Fibroblast of lung (primary cell): Measurements from ENCODE around the gene SLC12A9. TPM values are rescaled to one million over a fixed set of nuclear protein-coding genes. Genes with fewer than 3 reads are reported as not detected.
"Not testable (repeated sequence)": the region's sequence is repeated elsewhere in the genome, so short reads cannot be mapped to it uniquely, and the experiment has no call there.

Experiments used
- DNase-seq, 2 donors: peaks; one replicate each; pipeline versions ENCODE4 v3.0.0 to v3.0.0-alpha.2; 2010; ENCODE audit warnings: low read depth in 2 of 2
- H2AFZ ChIP-seq: 2 replicates; pipeline ENCODE4 v1.5.1; 2012; ENCODE audit warnings: low read length, control low read depth, inconsistent platforms
- H3K27ac ChIP-seq: 2 replicates; pipeline ENCODE4 v1.5.1; 2011; ENCODE audit warnings: low read length, control low read depth; ENCODE audit not compliant: insufficient read depth
- H3K27me3 ChIP-seq: 2 replicates; pipeline ENCODE4 v1.5.1; 2011; ENCODE audit warnings: mild to moderate bottlenecking, low read length; ENCODE audit not compliant: control insufficient read depth, insufficient read depth
- H3K36me3 ChIP-seq: 2 replicates; pipeline ENCODE4 v1.5.1; 2011; ENCODE audit warnings: low read length; ENCODE audit not compliant: control insufficient read depth, insufficient read depth
- H3K4me1 ChIP-seq: 2 replicates; pipeline ENCODE4 v1.5.1; 2011; ENCODE audit warnings: low read length; ENCODE audit not compliant: control insufficient read depth, insufficient read depth; ENCODE audit errors: extremely low read depth
- H3K4me2 ChIP-seq: 2 replicates; pipeline ENCODE4 v1.5.1; 2011; ENCODE audit warnings: low read length, control low read depth; ENCODE audit not compliant: insufficient read depth; ENCODE audit errors: extremely low read depth
- H3K4me3 ChIP-seq, 4 experiments: fragments of 200-600 bp in 1 of 4; sonication (generic) in 1 of 4; replicated peaks in 1 of 4; 2 replicates each; pipeline ENCODE4 v1.5.1; 2011 to 2016; ENCODE audit warnings: low read length in 4 of 4, low read depth in 3 of 4, mild to moderate bottlenecking in 3 of 4, control low read depth in 2 of 4, inconsistent platforms in 1 of 4, mixed read lengths in 1 of 4; ENCODE audit not compliant: insufficient read depth in 1 of 4; ENCODE audit errors: control extremely low read depth in 1 of 4
- H3K79me2 ChIP-seq: 2 replicates; pipeline ENCODE4 v1.5.1; 2012; ENCODE audit warnings: mild to moderate bottlenecking, low read length, inconsistent platforms; ENCODE audit not compliant: control insufficient read depth, insufficient read depth
- H3K9ac ChIP-seq: 2 replicates; pipeline ENCODE4 v1.5.1; 2011; ENCODE audit warnings: mild to moderate bottlenecking, low read length, control low read depth; ENCODE audit not compliant: insufficient read depth
- H3K9me3 ChIP-seq: 2 replicates; pipeline ENCODE4 v1.5.1; 2012; ENCODE audit warnings: low read depth, low read length; ENCODE audit not compliant: control insufficient read depth, insufficient read depth
- H4K20me1 ChIP-seq: 2 replicates; pipeline ENCODE4 v1.5.1; 2011; ENCODE audit warnings: low read length; ENCODE audit not compliant: control insufficient read depth, insufficient read depth; ENCODE audit errors: extremely low read depth
- EZH2 ChIP-seq: IDR thresholded peaks from 2 replicates; pipeline ENCODE4 v1.5.1; 2012; ENCODE audit warnings: low read length, control low read depth, mild to moderate bottlenecking; ENCODE audit errors: missing control alignments
- polyA plus RNA-seq, 2 donors: library from polyadenylated mRNA; depleted of rRNA in 1 of 2; stranded (reverse) in 1 of 2; unstranded in 1 of 2; fragments of >200 nt; gene quantifications; 2 replicates each; pipeline ENCODE4 v1.2.1, GENCODE V29; 2011 to 2012; ENCODE audit warnings: missing spikeins in 1 of 2
- total RNA-seq: library from RNA; depleted of rRNA; stranded (reverse); fragments of >200 nt; gene quantifications from 2 replicates; pipeline ENCODE4 v1.2.1, GENCODE V29; 2014
- TF ChIP-seq, protein P1 (sequence below), 2 donors: IDR thresholded peaks in 1 of 2; conservative IDR thresholded peaks in 1 of 2; 1 replicate in 1 of 2; 2 replicates in 1 of 2; pipeline ENCODE4 v1.5.1; 2011 to 2012; ENCODE audit warnings: low read length in 2 of 2, control low read depth in 1 of 2, inconsistent platforms in 1 of 2, low read depth in 1 of 2, mild to moderate bottlenecking in 1 of 2

SLC12A9 gene
- total and polyA plus RNA-seq, 2 donors (not counting 1 experiment from before 2014, with no cell fraction given) = 6.6 to 18.5 TPM

DNA sequence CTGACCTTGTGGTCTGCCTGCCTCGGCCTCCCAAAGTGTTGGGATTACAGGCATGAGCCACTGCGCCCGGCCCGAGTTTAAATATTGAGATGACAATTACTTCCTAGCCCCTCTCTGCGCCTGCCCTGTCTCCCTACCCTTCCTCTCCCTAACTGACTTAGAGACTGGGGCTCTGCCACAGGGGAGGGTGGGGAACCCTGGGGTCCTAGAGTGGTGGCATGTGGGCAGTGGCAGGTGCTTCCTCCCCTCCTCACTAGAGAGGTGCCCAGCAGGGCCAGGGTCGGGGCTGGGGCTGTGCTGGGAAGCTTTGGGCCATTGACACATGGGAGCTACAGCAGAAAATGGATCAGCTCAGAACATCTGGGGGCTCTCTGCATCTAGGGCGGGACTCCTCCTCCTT is 50.1 kb downstream of the SLC12A9 start:
- H3K36me3 ChIP-seq = no peaks in the 10 kb centered on the region
- TF ChIP-seq, protein P1, sequence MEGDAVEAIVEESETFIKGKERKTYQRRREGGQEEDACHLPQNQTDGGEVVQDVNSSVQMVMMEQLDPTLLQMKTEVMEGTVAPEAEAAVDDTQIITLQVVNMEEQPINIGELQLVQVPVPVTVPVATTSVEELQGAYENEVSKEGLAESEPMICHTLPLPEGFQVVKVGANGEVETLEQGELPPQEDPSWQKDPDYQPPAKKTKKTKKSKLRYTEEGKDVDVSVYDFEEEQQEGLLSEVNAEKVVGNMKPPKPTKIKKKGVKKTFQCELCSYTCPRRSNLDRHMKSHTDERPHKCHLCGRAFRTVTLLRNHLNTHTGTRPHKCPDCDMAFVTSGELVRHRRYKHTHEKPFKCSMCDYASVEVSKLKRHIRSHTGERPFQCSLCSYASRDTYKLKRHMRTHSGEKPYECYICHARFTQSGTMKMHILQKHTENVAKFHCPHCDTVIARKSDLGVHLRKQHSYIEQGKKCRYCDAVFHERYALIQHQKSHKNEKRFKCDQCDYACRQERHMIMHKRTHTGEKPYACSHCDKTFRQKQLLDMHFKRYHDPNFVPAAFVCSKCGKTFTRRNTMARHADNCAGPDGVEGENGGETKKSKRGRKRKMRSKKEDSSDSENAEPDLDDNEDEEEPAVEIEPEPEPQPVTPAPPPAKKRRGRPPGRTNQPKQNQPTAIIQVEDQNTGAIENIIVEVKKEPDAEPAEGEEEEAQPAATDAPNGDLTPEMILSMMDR (conservative IDR thresholded peaks at IDR 0.05 in 1 of 2, IDR thresholded peaks at IDR 0.05 in 1 of 2; ENCODE audit: low read depth in 1 of 2, low read length in 2 of 2) = no peak
- TF ChIP-seq EZH2 = no peak
- H3K9me3 ChIP-seq = no peaks in the 10 kb centered on the region
- H3K4me1 ChIP-seq = no peaks in the 10 kb centered on the region
- peaks cover 13% of the 10 kb centered on the region for H3K27me3 ChIP-seq
- no peak overlapping the region for H3K9ac ChIP-seq
- H3K79me2 ChIP-seq = no peaks in the 10 kb centered on the region
- no peak for DNase-seq
- H2AFZ ChIP-seq = no peak overlapping the region
- no peak overlapping the region for H3K4me3 ChIP-seq
- no peaks in the 10 kb centered on the region for H4K20me1 ChIP-seq
- no peak overlapping the region for H3K27ac ChIP-seq
- no peak overlapping the region for H3K4me2 ChIP-seq

DNA sequence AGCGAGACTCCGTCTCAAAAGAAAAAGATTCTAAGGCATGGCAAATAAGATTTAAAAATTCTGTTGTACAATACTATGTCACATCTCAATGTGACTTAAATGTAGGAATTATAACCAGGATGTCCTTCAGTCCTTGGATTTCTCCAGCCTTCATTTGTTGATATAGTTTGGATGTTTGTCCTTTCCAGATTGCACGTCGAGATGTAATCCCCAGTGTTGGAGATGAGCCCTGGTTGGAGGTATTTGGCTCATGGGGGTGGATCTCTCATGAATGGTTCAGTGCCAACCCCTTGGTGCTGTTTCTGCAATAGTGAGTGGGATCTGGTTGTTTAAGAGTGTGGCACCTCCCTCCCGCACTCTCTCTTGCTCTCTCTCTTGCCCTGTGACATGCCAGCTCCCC is 56.0 kb downstream of the SLC12A9 start:
- no peak overlapping the region for H3K4me2 ChIP-seq
- no peak for DNase-seq
- H3K27ac ChIP-seq = no peak overlapping the region
- H3K9me3 ChIP-seq = no peaks in the 10 kb centered on the region
- no peaks in the 10 kb centered on the region for H3K27me3 ChIP-seq
- TF ChIP-seq EZH2 = no peak
- TF ChIP-seq, protein P1 (conservative IDR thresholded peaks at IDR 0.05 in 1 of 2, IDR thresholded peaks at IDR 0.05 in 1 of 2; ENCODE audit: low read depth in 1 of 2, low read length in 2 of 2) = no peak
- no peaks in the 10 kb centered on the region for H3K4me1 ChIP-seq
- H3K4me3 ChIP-seq = no peak overlapping the region
- no peak overlapping the region for H2AFZ ChIP-seq
- H3K36me3 ChIP-seq = no peaks in the 10 kb centered on the region
- no peaks in the 10 kb centered on the region for H4K20me1 ChIP-seq
- H3K9ac ChIP-seq = no peak overlapping the region
- no peaks in the 10 kb centered on the region for H3K79me2 ChIP-seq

DNA sequence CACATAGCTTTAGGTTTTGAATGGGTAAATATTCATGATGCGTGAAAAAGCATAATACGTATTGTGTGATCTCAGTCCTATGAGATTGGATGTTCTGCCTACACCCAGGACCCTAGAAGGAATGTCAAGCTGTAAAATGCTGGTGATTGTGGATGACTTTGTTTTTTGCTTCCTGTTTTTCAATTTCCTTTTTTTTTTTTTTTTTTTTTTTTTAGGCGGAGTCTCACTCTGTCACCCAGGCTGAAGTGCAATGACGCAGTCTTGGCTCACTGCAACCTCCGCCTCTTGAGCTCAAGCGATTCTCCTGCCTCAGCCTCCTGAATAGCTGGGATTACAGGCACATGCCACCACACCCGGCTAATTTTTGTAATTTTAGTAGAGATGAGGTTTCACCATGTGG is 57.9 kb downstream of the SLC12A9 start:
- not testable (repeated sequence) for H2AFZ ChIP-seq, H3K4me2 ChIP-seq, H3K27me3 ChIP-seq, H3K4me1 ChIP-seq, H3K36me3 ChIP-seq, H4K20me1 ChIP-seq, H3K9me3 ChIP-seq, H3K79me2 ChIP-seq, H3K4me3 ChIP-seq, H3K27ac ChIP-seq, DNase-seq, H3K9ac ChIP-seq
